Naive B cell (primary cell): ENCODE data around the gene CDK5RAP2. TPM values are rescaled to one million over a fixed set of nuclear protein-coding genes. Genes with fewer than 3 reads are reported as not detected.
A peak's percentile ranks its signal among the peaks of the same experiment; 100 is the strongest.
"Not testable (repeated sequence)": the region's sequence is repeated elsewhere in the genome, so short reads cannot be mapped to it uniquely, and the experiment has no call there.

Experiments
- ATAC-seq, 2 donors: fragments of 150-1000 bp; cut with Tn5 transposase; 2 replicates each; pipeline ENCODE4 v1.10.0; 2021; ENCODE audit warnings: low read depth in 2 of 2, mild to moderate bottlenecking in 2 of 2, moderate library complexity in 2 of 2
- DNase-seq: peaks from one replicate; pipeline ENCODE4 v3.0.0; 2022
- H3K27ac Mint-ChIP-seq, 6 donors: one replicate each; pipeline ENCODE4 v1.8.0; 2020 to 2022; ENCODE audit warnings: mild to moderate bottlenecking in 6 of 6, mixed read lengths in 6 of 6, moderate library complexity in 5 of 6, inconsistent platforms in 2 of 6
- H3K27me3 Mint-ChIP-seq, 3 donors: one replicate each; pipeline ENCODE4 v1.8.0; 2021 to 2022; ENCODE audit warnings: mixed read lengths in 3 of 3, mild to moderate bottlenecking in 1 of 3
- H3K36me3 Mint-ChIP-seq, 2 donors: one replicate each; pipeline ENCODE4 v1.8.0; 2020 to 2022; ENCODE audit warnings: mixed read lengths in 2 of 2, inconsistent platforms in 1 of 2, mild to moderate bottlenecking in 1 of 2
- H3K4me1 Mint-ChIP-seq, 3 donors: one replicate each; pipeline ENCODE4 v1.8.0; 2020 to 2022; ENCODE audit warnings: mixed read lengths in 3 of 3, inconsistent platforms in 1 of 3, mild to moderate bottlenecking in 1 of 3, moderate library complexity in 1 of 3
- H3K4me3 Mint-ChIP-seq, 8 donors: one replicate each; pipeline ENCODE4 v1.8.0; 2020 to 2022; ENCODE audit warnings: mild to moderate bottlenecking in 8 of 8, mixed read lengths in 8 of 8, moderate library complexity in 8 of 8, inconsistent platforms in 2 of 8
- H3K9me3 Mint-ChIP-seq, 7 donors: one replicate each; pipeline ENCODE4 v1.8.0; 2020 to 2022; ENCODE audit warnings: mixed read lengths in 7 of 7, mild to moderate bottlenecking in 5 of 7, inconsistent platforms in 2 of 7, moderate library complexity in 1 of 7
- polyA plus RNA-seq, 6 donors: library from polyadenylated mRNA; unstranded; fragments of 300-500 nt; fragmentation: Illumina TruSeq; gene quantifications; one replicate each; pipeline ENCODE4 v1.2.3, GENCODE V29; 2021; ENCODE audit warnings: low read depth in 6 of 6

The CDK5RAP2 gene
- 10 to 100 TPM; 10.5 to 45.0 (median 26.7) TPM for polyA plus RNA-seq

DNA sequence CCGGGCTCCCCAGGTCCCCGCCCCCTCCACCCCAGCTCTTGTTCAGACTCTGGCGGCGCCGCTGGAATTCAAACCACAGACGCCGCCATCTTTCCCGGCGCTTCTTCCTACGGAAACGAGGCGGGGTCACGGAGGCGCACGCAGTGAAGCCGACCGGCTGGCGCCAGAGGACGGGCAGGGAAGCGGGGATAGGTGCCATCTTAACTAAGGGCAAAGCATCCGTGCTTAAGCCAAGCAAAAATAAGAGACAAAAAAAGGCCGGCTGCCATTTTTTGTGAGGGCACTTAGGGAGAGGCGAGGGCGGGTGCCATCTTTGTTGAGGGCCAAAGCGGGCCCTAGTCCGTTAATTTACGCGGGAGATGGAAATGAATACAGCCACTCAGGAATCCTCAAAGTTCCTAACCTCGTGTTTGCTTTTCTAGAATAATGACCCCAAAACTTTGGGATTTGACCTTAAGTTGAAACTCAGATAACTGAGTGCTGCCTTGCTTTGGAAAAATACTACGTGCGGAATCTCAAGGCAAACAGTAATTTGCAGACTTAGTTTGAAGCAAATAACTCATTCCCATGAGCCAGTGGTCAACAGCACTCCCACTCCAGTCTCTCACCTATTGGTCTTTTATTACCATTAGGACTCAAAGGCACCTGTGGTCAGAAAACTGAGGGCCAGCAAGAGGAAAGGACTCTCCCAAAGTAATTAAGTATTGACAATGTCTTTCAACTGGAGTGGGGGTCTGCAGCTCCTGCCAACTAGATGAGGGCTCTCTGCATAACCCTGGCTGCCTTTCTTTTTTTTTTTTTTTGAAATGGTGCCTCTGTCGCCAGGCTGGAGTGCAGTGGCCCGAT, at the start of gene CDK5RAP2:
Gene CDK5RAP2 (minus strand): TSS at position 117 of the 846 bp plus-strand sequence. CDS start 189 bp downstream, outside the sequence.
- H3K36me3 Mint-ChIP-seq = no peaks in the 10 kb centered on the region
- peak within 1 kb of the TSS; percentile 90 to 97 (median 96) for H3K27ac Mint-ChIP-seq
- H3K27me3 Mint-ChIP-seq = no peaks in the 10 kb centered on the region
- H3K4me1 Mint-ChIP-seq = peaks cover 32 to 74% (median 56%) of the 10 kb centered on the region in 3 donors
- DNase-seq (peak; percentile 86), ATAC-seq (peak; percentile 82 to 90)
- H3K9me3 Mint-ChIP-seq = no peaks in the 10 kb centered on the region
- peak within 1 kb of the TSS; percentile 92 to 98 (median 96) for H3K4me3 Mint-ChIP-seq

DNA sequence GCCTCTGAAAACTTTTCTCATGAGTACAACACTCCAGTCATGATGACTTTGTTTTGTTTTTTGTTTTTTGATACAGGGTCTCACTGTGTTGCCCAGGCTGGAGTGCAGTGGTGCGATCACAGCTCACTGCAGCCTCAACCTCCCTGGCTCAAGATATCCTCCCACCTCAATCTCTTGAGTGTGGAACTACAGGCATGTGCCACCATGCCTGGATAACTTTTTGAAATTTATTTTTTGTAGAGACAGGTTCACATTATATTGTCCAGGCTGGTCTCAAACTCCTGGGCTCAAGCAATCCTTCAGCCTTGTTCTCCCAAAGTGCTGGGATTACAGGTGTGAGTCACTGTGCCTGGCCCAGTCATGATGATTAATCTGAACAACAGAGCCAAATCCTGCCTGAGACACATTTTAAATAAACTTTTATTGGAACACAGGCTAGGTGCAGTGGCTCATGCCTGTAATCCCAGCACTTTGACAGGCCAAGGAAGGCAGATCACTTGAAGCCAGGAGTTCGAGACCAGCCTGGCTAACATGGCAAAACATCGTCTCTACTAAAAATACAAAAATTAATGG, 49.0 kb upstream of the CDK5RAP2 start:
- H3K27ac Mint-ChIP-seq = peak overlapping the region in 1 of 6 donors; percentile 67
- not testable (repeated sequence) for H3K9me3 Mint-ChIP-seq, DNase-seq, H3K36me3 Mint-ChIP-seq, H3K27me3 Mint-ChIP-seq, H3K4me3 Mint-ChIP-seq, ATAC-seq, H3K4me1 Mint-ChIP-seq

DNA sequence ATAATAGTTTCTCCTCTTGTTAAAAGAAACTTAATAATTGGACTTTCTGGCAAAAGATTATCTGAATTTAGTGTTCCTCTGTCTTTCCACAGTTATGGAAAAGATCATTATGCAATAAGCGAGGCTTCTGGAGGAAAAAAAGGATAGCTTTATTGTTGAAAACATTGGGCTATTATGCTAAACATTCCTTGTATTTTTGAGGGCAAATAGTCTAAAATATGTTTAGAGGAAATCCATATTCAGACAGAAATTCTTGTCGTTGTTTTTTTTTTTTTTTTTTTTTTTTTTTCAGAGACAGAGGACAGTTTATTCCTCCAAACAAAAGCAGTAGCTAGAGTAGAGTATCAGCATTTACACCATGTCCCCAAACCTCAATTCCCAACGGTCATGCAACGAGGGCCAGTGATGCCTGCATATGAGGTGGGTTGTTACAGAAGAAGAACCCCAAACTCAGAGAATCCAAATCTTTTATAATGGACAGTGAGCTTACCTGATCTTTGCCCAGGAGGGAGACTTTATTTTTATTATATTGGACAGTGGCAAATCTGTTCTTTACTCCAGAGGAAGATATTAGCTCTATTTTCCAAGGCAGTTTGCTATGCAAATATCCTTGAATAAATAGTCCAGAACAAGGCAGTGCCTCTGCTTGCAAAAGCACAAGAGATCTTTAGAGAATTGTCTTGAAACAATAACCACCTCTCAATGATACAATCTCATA, 48.4 kb upstream of the CDK5RAP2 start:
- Mint-ChIP-seq H3K4me1 (no peaks in the 10 kb centered on the region), H3K36me3 (no peaks in the 10 kb centered on the region), H3K9me3 (peaks cover 0 to 2% (median 0%) of the 10 kb centered on the region in 7 donors), H3K4me3 (no peak overlapping the region), H3K27me3 (no peaks in the 10 kb centered on the region), H3K27ac (no peak overlapping the region)
- DNase-seq = no peak
- no peak for ATAC-seq

DNA sequence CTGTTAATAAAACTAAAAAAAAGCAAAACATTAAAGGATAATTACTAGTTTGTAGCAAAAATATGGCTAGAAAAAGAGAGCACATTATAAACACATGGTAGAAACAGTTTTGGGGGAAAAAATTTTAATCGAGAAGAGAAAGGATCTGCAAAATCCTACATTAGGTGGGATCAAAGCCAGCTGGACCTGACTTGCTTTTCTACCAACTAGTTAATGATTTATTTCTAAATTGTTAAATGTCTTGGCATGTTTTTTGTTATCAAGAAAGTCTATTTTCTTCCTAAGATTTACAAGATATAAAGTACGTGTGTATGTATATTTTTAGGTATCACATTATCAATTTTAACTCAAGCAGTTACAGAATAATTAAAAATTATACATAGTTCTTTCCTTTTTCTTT, 47.1 kb upstream of the CDK5RAP2 start:
- Mint-ChIP-seq H3K27me3 (no peaks in the 10 kb centered on the region), H3K4me1 (no peaks in the 10 kb centered on the region), H3K27ac (peak overlapping the region in 1 of 6 donors; percentile 41), H3K4me3 (no peak overlapping the region), H3K9me3 (peaks cover 0 to 2% (median 0%) of the 10 kb centered on the region in 7 donors), H3K36me3 (no peaks in the 10 kb centered on the region)
- ATAC-seq (no peak), DNase-seq (no peak)

DNA sequence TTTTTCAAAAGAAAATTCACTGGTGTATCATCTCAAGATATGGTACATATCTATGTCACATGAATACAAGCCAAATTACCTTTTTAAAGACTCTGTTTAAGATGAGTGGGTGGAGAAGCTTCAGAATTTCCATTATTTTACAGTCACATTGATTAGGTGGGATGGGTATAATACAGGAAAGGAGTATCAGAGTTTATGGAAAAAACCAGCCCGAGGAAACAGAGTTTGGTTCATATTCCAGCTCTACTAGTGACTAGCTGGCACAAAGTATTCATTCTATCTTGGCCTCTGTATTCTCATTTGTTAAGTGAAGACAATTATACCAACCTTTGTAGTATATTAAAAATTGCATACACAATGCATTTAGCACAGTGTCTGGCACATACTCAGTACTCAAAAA, 46.5 kb upstream of the CDK5RAP2 start:
- Mint-ChIP-seq H3K9me3 (no peaks in the 10 kb centered on the region), H3K27ac (no peak overlapping the region), H3K4me1 (no peaks in the 10 kb centered on the region), H3K27me3 (no peaks in the 10 kb centered on the region), H3K4me3 (no peak overlapping the region), H3K36me3 (no peaks in the 10 kb centered on the region)
- no peak for ATAC-seq
- DNase-seq = no peak

DNA sequence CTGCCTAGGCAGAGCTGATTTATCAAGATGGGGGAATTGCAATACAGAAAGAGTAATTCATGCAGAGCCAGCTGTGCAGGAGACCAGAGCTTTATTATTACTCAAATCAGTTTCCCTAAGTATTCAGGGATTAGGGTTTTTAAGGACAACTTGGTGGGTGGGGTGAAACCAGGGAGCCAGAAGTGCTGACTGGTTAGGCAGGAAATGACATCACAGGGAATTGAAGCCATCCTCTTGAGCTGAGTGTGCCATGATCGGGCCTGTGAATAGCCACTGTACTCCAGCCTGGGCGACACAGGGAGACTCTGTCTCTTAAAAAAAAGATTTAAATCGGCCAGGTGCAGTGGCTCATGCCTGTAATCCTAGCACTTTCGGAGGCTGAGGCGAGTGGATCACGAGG, 45.3 kb upstream of the CDK5RAP2 start:
- no peak for DNase-seq
- Mint-ChIP-seq H3K4me1 (no peaks in the 10 kb centered on the region), H3K4me3 (no peak overlapping the region), H3K27me3 (no peaks in the 10 kb centered on the region), H3K36me3 (no peaks in the 10 kb centered on the region), H3K9me3 (no peaks in the 10 kb centered on the region), H3K27ac (peak overlapping the region in 2 of 6 donors; percentile 18 to 53)
- ATAC-seq = no peak

DNA sequence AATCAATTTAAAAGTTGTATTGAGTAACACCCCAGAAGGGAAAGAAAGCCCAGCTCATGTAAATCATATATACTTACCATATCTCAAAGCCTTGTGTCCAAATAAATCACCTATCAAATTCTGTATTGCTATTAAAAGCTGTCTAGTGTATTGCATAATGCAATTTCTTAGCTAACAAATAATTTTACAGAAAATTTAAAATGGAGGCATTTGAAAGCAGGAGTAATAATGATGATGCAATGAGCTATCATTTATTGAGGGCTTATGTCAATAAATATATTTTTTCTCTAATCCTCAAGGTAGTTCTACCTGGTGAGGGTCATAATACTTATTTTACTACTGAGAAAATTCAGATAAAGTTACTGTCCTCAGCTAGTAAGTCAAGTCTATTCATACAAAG, 42.8 kb upstream of the CDK5RAP2 start:
- ATAC-seq (no peak), DNase-seq (no peak)
- Mint-ChIP-seq H3K27me3 (no peaks in the 10 kb centered on the region), H3K4me1 (no peaks in the 10 kb centered on the region), H3K4me3 (no peak overlapping the region), H3K27ac (no peak overlapping the region), H3K9me3 (no peaks in the 10 kb centered on the region), H3K36me3 (no peaks in the 10 kb centered on the region)

DNA sequence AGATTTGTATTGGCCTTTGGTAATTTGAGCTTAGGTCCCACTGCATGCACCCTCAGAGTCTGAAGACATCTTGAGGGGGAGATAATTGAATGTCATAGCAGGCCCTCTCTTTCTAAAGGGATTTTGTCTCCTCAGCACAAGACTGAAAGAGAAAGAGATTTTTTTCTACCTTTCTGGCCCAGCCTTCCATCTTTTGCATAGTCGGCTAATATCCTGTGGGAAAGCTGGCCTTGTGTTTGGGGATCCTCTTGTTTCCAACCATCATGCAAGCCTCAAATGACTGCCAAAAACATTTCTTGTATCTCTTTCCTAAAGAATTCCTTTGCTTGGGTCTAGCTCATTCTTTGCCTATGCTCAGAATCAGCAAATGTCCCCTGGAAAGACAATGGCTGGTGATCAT, 42.0 kb upstream of the CDK5RAP2 start:
- Mint-ChIP-seq H3K36me3 (no peaks in the 10 kb centered on the region), H3K4me1 (no peaks in the 10 kb centered on the region), H3K9me3 (no peaks in the 10 kb centered on the region), H3K27ac (peak overlapping the region in 1 of 6 donors; percentile 21), H3K27me3 (no peaks in the 10 kb centered on the region), H3K4me3 (no peak overlapping the region)
- ATAC-seq (no peak), DNase-seq (no peak)

DNA sequence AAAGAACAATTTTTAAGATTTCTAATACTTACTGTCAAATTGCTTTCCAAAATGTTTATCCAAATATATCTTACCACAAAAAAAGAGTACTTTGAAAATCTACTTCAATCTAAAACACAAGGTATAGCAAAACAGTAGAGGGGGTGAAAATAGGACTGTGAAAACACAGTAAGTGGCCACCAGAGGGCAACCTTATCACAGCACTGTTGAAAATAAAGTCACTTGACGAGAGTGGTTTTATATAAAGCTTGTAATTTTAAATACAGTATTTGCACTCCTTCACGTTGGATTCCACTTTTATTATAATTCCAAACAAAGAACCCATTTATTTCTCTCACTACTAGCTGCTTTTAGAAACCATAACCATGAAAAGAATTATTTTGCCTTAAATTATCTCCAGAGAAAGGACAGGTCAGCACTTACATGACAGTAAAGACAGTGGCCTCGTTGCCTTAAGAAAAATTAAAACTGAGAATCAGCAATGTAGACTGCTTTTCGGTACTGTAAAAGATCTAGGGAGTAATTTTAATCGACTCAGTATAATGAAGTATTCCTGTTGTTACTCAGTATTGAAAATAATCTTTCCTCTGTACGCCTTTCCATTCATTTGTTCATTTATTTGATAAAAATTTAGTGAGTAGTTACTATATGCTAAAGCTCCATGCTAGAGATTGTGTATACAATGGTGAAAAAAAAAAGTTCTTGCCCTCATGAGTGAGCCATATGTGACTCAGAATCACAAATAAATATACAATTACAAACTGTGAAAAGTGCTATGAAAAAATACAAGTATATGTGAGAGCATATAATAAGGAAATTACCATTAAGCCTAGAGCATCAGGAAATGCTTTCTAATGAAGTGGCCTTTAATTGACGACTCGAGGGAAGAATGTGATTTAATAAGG, 40.0 kb upstream of the CDK5RAP2 start:
- ATAC-seq = peak; percentile 76 to 85
- H3K27ac Mint-ChIP-seq = peak overlapping the region in 3 of 6 donors; percentile 3 to 40 (median 13)
- H3K36me3 Mint-ChIP-seq = no peaks in the 10 kb centered on the region
- peak; percentile 39 for DNase-seq
- H3K4me3 Mint-ChIP-seq = no peak overlapping the region
- no peaks in the 10 kb centered on the region for H3K4me1 Mint-ChIP-seq
- no peaks in the 10 kb centered on the region for H3K27me3 Mint-ChIP-seq
- no peaks in the 10 kb centered on the region for H3K9me3 Mint-ChIP-seq

DNA sequence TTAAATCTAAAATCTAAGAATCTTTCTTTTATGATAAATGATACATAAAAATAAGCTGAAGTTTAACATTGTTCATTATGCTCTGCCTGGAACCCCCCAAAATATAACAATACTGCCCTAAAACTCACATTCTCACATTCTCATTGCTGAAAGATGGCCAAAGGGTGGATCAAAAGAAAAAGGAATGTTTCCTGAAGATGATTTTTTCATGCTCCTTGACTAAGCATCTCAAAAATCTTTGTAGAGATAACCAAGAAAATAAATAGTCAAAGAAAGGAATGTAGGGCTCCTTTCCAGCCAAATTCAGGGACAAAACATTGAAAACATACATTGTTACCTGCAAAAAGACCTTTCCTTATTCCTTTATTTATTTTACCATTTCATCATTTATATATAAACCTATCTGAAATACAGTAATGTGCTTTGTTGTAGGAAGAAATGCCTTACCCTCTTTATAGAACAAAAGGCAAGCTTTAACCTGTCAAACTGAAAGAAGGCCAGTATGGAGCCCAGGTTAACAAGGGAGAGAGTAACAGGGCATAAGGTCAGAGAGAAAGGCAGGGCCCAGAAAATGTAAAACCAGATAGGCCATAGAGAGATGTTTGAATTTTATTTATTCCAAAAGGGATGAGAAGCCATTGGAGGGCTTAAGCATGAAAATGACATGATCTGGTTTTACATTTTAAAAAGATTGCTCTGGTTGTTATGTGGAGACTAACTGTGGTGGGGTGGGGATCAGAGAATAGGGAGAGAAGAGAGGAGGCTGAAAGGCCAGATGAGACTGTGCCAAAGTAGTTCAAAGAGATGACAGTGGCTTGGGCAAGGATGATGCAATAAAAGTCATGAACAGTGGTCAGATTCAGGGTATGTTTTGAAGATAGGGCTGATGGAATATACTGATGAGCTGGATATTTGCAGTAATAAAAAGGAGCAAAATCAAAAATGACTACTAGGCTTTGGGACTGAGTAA, 37.3 kb upstream of the CDK5RAP2 start:
- ATAC-seq (no peak), DNase-seq (no peak)
- no peaks in the 10 kb centered on the region for H3K4me1 Mint-ChIP-seq
- no peaks in the 10 kb centered on the region for H3K9me3 Mint-ChIP-seq
- peak overlapping the region in 3 of 6 donors; percentile 11 to 51 (median 20) for H3K27ac Mint-ChIP-seq
- no peaks in the 10 kb centered on the region for H3K27me3 Mint-ChIP-seq
- H3K4me3 Mint-ChIP-seq = no peak overlapping the region
- no peaks in the 10 kb centered on the region for H3K36me3 Mint-ChIP-seq

DNA sequence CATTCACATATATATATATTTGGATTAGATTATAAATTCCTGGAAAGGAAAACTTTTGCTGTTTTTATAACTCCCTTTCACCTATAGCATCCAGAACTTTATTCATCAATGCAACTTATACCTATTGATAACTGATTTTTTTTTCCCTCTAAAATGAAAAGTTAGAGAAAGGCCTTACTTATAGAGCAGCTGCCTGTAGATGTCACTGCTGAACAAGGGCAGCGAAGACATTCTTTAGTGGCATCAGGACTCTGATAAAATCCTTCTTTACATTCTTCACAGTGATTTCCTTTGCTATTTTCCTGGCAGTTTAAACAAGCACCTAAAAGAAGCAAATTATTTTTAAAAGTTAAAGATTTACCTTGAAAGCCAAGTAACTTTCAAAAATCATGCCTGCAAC, 32.3 kb upstream of the CDK5RAP2 start:
- H3K4me1 Mint-ChIP-seq = no peaks in the 10 kb centered on the region
- no peak overlapping the region for H3K4me3 Mint-ChIP-seq
- no peak overlapping the region for H3K27ac Mint-ChIP-seq
- H3K27me3 Mint-ChIP-seq = no peaks in the 10 kb centered on the region
- no peaks in the 10 kb centered on the region for H3K9me3 Mint-ChIP-seq
- ATAC-seq = no peak
- H3K36me3 Mint-ChIP-seq = peaks cover 3 to 16% of the 10 kb centered on the region in 2 donors
- no peak for DNase-seq

DNA sequence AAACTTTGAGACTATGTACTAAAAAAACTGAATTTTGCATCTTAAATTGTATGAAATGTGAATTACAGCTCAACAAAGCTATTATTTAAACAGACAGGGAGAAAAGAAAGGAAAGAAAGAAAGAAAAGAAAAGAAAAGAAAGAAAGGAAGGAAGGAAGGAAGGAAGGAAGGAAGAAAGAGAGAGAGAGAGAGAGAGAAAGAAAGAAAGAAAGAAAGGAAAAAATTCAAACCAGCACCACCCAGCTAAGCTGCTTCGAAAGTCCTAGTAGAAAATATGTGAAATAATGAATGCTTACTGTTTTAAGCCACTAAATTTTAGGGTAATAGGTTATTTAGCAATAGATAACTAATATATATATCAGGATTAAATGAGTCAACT, 31.7 kb upstream of the CDK5RAP2 start:
- ATAC-seq (no peak), DNase-seq (no peak)
- Mint-ChIP-seq H3K36me3 (peaks cover 3 to 16% of the 10 kb centered on the region in 2 donors), H3K4me1 (no peaks in the 10 kb centered on the region), H3K4me3 (no peak overlapping the region), H3K27ac (peak overlapping the region in 1 of 6 donors; percentile 83), H3K27me3 (no peaks in the 10 kb centered on the region), H3K9me3 (no peaks in the 10 kb centered on the region)
